ENCODE measurements around the gene HDX.

GRCh38 chrX:84453351-84454246 is 48.7 kb downstream of the HDX start:
- TF ChIP-seq GATA3 (IDR thresholded peaks at IDR 0.05; ENCODE audit: low read depth, low read length) = no peak
- TF ChIP-seq GATA2 (IDR thresholded peaks at IDR 0.05; ENCODE audit: low read depth, low read length) = no peak

All from SH-SY5Y (cell line).